Activated B cell treated with CpG ODN at 0.5 μM for 24 hours (primary cell): ENCODE data around the gene UBE2D1. TPM values are rescaled to one million over a fixed set of nuclear protein-coding genes. Genes with fewer than 3 reads are reported as not detected.

ENCODE experiments used
- ATAC-seq: fragments of 200-7000 bp; cut with Tn5 transposase; one replicate; pipeline ENCODE4 v1.10.0; 2021; ENCODE audit warnings: low read depth, mild to moderate bottlenecking, moderate library complexity
- CTCF ChIA-PET: fragments of 350-600 bp; sonication (Branson Sonifier 250); formaldehyde crosslinking; loops from one replicate; lab custom pipeline; 2021; ENCODE audit warnings: antibody characterized with exemption; lab: Charles Lee
- POLR2A ChIA-PET: fragments of 350-600 bp; sonication (Branson Sonifier 250); formaldehyde crosslinking; loops from one replicate; lab custom pipeline; 2021; ENCODE audit warnings: antibody characterized with exemption; lab: Charles Lee
- DNase-seq: peaks from one replicate; pipeline ENCODE4 v3.0.0; 2022
- H3K27ac Mint-ChIP-seq: one replicate; pipeline ENCODE4 v1.8.0; 2020; ENCODE audit warnings: mixed read lengths
- H3K27me3 Mint-ChIP-seq: one replicate; pipeline ENCODE4 v1.8.0; 2021; ENCODE audit warnings: mixed read lengths
- H3K36me3 Mint-ChIP-seq: one replicate; pipeline ENCODE4 v1.8.0; 2021; ENCODE audit warnings: low read depth, mixed read lengths
- H3K4me1 Mint-ChIP-seq: one replicate; pipeline ENCODE4 v1.8.0; 2021; ENCODE audit warnings: mixed read lengths
- H3K4me3 Mint-ChIP-seq: one replicate; pipeline ENCODE4 v1.8.0; 2020; ENCODE audit warnings: mild to moderate bottlenecking, mixed read lengths
- H3K9me3 Mint-ChIP-seq: one replicate; pipeline ENCODE4 v1.8.0; 2020; ENCODE audit warnings: mixed read lengths
- intact Hi-C: fragments of 100-400 bp; cut with micrococcal nuclease; formaldehyde crosslinking; loops from one replicate; pipeline ENCODE4 v1.15.1; 2024
- total RNA-seq: library from RNA; stranded (reverse); gene quantifications from 2 replicates; pipeline ENCODE4 v1.2.3, GENCODE V29; 2022
- TF ChIP-seq, protein P1 (sequence below): fragments of 200-600 bp; IDR thresholded peaks from one replicate; pipeline ENCODE4 v1.8.0; 2022; ENCODE audit warnings: antibody characterized with exemption, mild to moderate bottlenecking

UBE2D1 gene
- total RNA-seq, 1 donor from 2014 or later: 15.0 TPM

DNA sequence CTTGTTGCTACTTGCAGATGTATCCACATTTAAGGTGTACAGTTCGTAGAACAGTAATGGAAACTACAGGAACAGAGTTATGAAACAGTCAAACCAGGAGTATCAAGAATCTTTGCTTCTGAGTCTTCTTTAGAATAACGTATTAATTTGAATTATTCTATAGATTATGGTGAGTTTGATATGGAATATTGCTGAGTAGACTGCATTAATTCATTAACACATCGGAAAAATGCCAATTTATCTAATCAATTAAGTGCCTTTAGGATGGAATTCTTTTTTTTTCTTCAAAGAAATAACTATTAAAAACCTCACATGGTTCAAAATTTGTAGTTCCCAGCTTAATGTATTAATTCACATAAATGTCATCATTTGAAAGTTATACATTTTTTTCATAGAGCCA is 54.2 kb downstream of the UBE2D1 start:
- H3K4me3 Mint-ChIP-seq: no peak overlapping the region
- no peak for ATAC-seq
- intact Hi-C loops: loop anchor here (5.0 kb wide), 1 partner anchor 1518 kb away; the partner anchor contains the start of gene CCDC6
- peaks cover 35% of the 10 kb centered on the region for H3K4me1 Mint-ChIP-seq
- H3K36me3 Mint-ChIP-seq: peaks cover 70% of the 10 kb centered on the region
- no peak for DNase-seq
- POLR2A ChIA-PET: no interaction called here
- TF ChIP-seq, protein P1, sequence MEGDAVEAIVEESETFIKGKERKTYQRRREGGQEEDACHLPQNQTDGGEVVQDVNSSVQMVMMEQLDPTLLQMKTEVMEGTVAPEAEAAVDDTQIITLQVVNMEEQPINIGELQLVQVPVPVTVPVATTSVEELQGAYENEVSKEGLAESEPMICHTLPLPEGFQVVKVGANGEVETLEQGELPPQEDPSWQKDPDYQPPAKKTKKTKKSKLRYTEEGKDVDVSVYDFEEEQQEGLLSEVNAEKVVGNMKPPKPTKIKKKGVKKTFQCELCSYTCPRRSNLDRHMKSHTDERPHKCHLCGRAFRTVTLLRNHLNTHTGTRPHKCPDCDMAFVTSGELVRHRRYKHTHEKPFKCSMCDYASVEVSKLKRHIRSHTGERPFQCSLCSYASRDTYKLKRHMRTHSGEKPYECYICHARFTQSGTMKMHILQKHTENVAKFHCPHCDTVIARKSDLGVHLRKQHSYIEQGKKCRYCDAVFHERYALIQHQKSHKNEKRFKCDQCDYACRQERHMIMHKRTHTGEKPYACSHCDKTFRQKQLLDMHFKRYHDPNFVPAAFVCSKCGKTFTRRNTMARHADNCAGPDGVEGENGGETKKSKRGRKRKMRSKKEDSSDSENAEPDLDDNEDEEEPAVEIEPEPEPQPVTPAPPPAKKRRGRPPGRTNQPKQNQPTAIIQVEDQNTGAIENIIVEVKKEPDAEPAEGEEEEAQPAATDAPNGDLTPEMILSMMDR: no peak
- CTCF ChIA-PET: no interaction called here
- no peak overlapping the region for H3K27ac Mint-ChIP-seq
- no peaks in the 10 kb centered on the region for H3K27me3 Mint-ChIP-seq
- H3K9me3 Mint-ChIP-seq: no peaks in the 10 kb centered on the region

DNA sequence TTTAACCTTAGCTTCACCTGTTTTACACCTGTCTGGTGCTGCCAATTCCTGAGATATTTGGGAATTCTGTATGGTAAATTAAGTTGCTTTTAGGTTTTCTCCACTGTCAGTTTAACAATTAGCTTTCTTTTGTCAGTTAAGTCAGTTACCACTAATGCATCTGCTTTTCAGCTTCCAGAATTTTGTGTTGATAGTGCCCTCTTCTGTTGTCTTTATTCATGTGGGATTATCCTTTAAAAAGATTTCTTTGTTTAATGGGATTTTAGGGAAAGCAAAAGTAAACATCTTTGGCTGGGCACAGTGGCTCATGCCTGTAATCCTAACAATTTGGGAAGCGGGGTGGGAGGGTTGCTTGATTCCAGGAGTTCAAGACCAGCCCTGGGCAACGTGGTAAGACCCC is 58.5 kb downstream of the UBE2D1 start:
- intact Hi-C loops: no loop called here
- no peak overlapping the region for H3K4me3 Mint-ChIP-seq
- peaks cover 79% of the 10 kb centered on the region for H3K36me3 Mint-ChIP-seq
- no peak for DNase-seq
- H3K27me3 Mint-ChIP-seq: no peaks in the 10 kb centered on the region
- H3K4me1 Mint-ChIP-seq: peaks cover 5% of the 10 kb centered on the region
- CTCF ChIA-PET: interaction anchor here (1.1 kb wide), 1 partner anchor 94 kb away, joined by 4 read pairs; no protein-coding TSS in a partner anchor
- H3K9me3 Mint-ChIP-seq: no peaks in the 10 kb centered on the region
- POLR2A ChIA-PET: no interaction called here
- TF ChIP-seq, protein P1: no peak
- no peak for ATAC-seq
- H3K27ac Mint-ChIP-seq: no peak overlapping the region

DNA sequence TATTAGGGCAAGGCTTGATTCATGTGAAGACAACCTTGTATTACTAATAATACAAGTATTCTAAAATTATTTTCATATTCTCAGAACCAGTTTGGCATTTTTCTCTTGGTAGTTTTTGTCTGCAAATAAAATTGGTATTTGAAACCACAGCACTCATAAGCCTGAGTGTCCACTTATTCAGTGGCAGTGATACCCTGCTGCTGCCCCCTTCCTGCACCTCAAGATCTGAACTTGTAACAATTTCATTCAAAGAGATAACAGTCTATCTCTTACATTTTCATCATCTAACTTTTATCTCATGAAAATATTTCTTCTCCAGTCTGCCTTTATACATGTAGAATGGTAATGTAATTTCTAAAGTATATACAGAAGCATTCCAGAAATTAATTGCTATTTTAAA is 59.7 kb downstream of the UBE2D1 start:
- CTCF ChIA-PET: interaction anchor here (0.6 kb wide), 1 partner anchor 215 kb away, joined by 7 read pairs; no protein-coding TSS in a partner anchor
- H3K4me1 Mint-ChIP-seq: peaks cover 5% of the 10 kb centered on the region
- H3K9me3 Mint-ChIP-seq: no peaks in the 10 kb centered on the region
- TF ChIP-seq, protein P1: no peak
- POLR2A ChIA-PET: no interaction called here
- intact Hi-C loops: no loop called here
- H3K27me3 Mint-ChIP-seq: no peaks in the 10 kb centered on the region
- H3K4me3 Mint-ChIP-seq: no peak overlapping the region
- peaks cover 75% of the 10 kb centered on the region for H3K36me3 Mint-ChIP-seq
- ATAC-seq (no peak), DNase-seq (no peak)
- no peak overlapping the region for H3K27ac Mint-ChIP-seq

DNA sequence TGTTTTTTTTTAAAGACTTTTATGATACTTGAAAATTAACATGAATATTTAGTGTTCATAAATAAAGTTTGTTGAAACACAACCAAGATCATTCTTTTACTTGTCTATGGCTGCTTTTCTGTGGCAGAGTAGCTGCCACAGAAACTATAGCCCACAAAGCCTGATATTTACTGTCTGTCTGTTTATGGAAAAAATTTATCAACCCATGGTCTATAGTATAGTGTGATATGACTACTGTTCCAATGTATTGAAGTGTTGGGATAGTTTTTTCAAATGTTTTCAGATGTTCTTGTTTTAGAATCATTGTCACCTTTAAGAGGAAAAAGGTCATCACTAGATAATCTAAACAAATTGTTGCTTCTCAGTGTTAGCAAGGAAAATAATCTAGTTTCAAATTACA is 61.3 kb downstream of the UBE2D1 start:
- POLR2A ChIA-PET: no interaction called here
- Mint-ChIP-seq H3K9me3 (no peaks in the 10 kb centered on the region), H3K4me3 (no peak overlapping the region), H3K27me3 (no peaks in the 10 kb centered on the region), H3K36me3 (peaks cover 74% of the 10 kb centered on the region), H3K4me1 (peaks cover 5% of the 10 kb centered on the region), H3K27ac (no peak overlapping the region)
- intact Hi-C loops: no loop called here
- DNase-seq (no peak), ATAC-seq (no peak)
- TF ChIP-seq, protein P1: no peak
- CTCF ChIA-PET: no interaction called here

DNA sequence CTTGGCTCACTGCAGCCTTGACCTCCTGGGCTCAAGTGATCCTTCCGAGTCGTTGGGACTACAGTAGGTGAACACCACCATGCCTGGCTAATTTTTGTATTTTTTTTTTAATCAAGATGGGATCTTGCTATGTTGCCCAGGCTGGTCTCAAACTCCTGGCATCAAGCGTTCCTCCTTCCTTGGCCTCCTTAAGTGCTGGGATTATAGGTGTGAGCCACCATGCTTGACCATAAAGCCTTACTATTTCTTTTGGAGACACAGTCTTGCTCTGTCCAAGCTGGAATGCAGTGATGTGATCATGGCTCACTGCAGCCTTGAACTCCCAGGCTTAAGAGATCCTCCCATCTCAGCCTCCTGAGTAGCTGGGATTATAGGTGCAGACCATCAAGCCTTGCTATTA is 63.0 kb downstream of the UBE2D1 start:
- Mint-ChIP-seq H3K4me3 (no peak overlapping the region), H3K36me3 (peaks cover 70% of the 10 kb centered on the region), H3K9me3 (no peaks in the 10 kb centered on the region), H3K4me1 (no peaks in the 10 kb centered on the region), H3K27ac (no peak overlapping the region), H3K27me3 (no peaks in the 10 kb centered on the region)
- ATAC-seq (no peak), DNase-seq (no peak)
- ChIA-PET POLR2A (no interaction called here), CTCF (no interaction called here)
- intact Hi-C loops: no loop called here
- TF ChIP-seq, protein P1: no peak
